ENCODE results near the gene NKAIN2.

- TF ChIP-seq MAX (IDR thresholded peaks at IDR 0.05; ENCODE audit: insufficient read depth, insufficient read length) (no peak), POLR2A (IDR thresholded peaks at IDR 0.05; ENCODE audit: low read depth, low read length) (no peak), GATA2 (IDR thresholded peaks at IDR 0.05; ENCODE audit: insufficient read depth, insufficient read length, low read depth, low read length) (no peak)
Measured at GRCh38 chr6:124478906-124479305, 675.2 kb downstream of the NKAIN2 start.
